ENCODE data around the gene PRMT2.
"Not testable (repeated sequence)": the region's sequence is repeated elsewhere in the genome, so short reads cannot be mapped to it uniquely, and the experiment has no call there.

Gene PRMT2

GRCh38 chr21:46645840-46646239, 10.4 kb downstream of the PRMT2 start:
- no peak for DNase-seq

GRCh38 chr21:46646541-46647154, 11.2 kb downstream of the PRMT2 start:
- DNase-seq = no peak

- no peak for DNase-seq
Observed at GRCh38 chr21:46648539-46648938, 13.1 kb downstream of the PRMT2 start.

- DNase-seq = no peak
Observed at GRCh38 chr21:46649356-46649755, 13.9 kb downstream of the PRMT2 start.

GRCh38 chr21:46650476-46651098, 15.1 kb downstream of the PRMT2 start:
- no peak for DNase-seq

GRCh38 chr21:46651121-46651520, 15.6 kb downstream of the PRMT2 start:
- no peak for DNase-seq

- no peak for DNase-seq
Observed at GRCh38 chr21:46655230-46655629, 19.8 kb downstream of the PRMT2 start.

- DNase-seq = no peak
Observed at GRCh38 chr21:46656820-46657219, 21.3 kb downstream of the PRMT2 start.

GRCh38 chr21:46660505-46660904, 25.0 kb downstream of the PRMT2 start:
- no peak for DNase-seq

- no peak for DNase-seq
Observed at GRCh38 chr21:46661211-46661625, 25.7 kb downstream of the PRMT2 start.

GRCh38 chr21:46661642-46662366, 26.3 kb downstream of the PRMT2 start:
- DNase-seq = no peak

GRCh38 chr21:46662367-46662654, 26.8 kb downstream of the PRMT2 start:
- DNase-seq = no peak

- no peak for DNase-seq
Observed at GRCh38 chr21:46662765-46663500, 27.5 kb downstream of the PRMT2 start.

GRCh38 chr21:46663754-46664153, 28.3 kb downstream of the PRMT2 start:
- no peak for DNase-seq

GRCh38 chr21:46664316-46664995, 29.0 kb downstream of the PRMT2 start:
- no peak for DNase-seq

- no peak for DNase-seq
Observed at GRCh38 chr21:46665566-46665965, 30.1 kb downstream of the PRMT2 start.

GRCh38 chr21:46666941-46667740, 31.7 kb downstream of the PRMT2 start:
- DNase-seq = peak; percentile 50

- DNase-seq = peak; percentile 34
Observed at GRCh38 chr21:46667741-46668380, 32.4 kb downstream of the PRMT2 start.

GRCh38 chr21:46668381-46668780, 32.9 kb downstream of the PRMT2 start:
- DNase-seq = no peak

GRCh38 chr21:46668904-46669303, 33.4 kb downstream of the PRMT2 start:
- DNase-seq = not testable (repeated sequence)

GRCh38 chr21:46674430-46675007, 39.0 kb downstream of the PRMT2 start:
- no peak for DNase-seq
